Measurements from ENCODE around the gene ING3. TPM values are rescaled to one million over a fixed set of nuclear protein-coding genes. Genes with fewer than 3 reads are reported as not detected.

Gene ING3, protein sequence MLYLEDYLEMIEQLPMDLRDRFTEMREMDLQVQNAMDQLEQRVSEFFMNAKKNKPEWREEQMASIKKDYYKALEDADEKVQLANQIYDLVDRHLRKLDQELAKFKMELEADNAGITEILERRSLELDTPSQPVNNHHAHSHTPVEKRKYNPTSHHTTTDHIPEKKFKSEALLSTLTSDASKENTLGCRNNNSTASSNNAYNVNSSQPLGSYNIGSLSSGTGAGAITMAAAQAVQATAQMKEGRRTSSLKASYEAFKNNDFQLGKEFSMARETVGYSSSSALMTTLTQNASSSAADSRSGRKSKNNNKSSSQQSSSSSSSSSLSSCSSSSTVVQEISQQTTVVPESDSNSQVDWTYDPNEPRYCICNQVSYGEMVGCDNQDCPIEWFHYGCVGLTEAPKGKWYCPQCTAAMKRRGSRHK
- polyA plus RNA-seq = 10 to 100 TPM in 3 of 4 donors, 1 to 10 TPM in 1; 9.4 to 21.8 (median 12.7) TPM
- long read RNA-seq, donor 1, transcript ING3-202 (5 exons, 1,222 nt) = major isoform, 10 of 18 reads
- long read RNA-seq, donor 1, transcript ING3-201 (12 exons, 3,777 nt) = minor isoform, 5 of 18 reads
- long read RNA-seq, donor 1, partial matches to known transcripts = 0 of 18 reads
- long read RNA-seq, donor 1, other reads (novel, unspliced or antisense) = 0 of 18 reads
- long read RNA-seq, donor 2, transcript ING3-202 (5 exons, 1,222 nt) = major isoform, 5 of 9 reads
- long read RNA-seq, donor 2, partial matches to known transcripts = 0 of 9 reads
- long read RNA-seq, donor 2, other reads (novel, unspliced or antisense) = 0 of 9 reads
- long read RNA-seq, donor 3, partial matches to known transcripts = 0 of 6 reads
- long read RNA-seq, donor 3, other reads (novel, unspliced or antisense) = 0 of 6 reads
- long read RNA-seq, donor 4, partial matches to known transcripts = 0 of 1 reads
- long read RNA-seq, donor 4, other reads (novel, unspliced or antisense) = 0 of 1 reads
- long read RNA-seq, donor 5, partial matches to known transcripts = 0 of 2 reads
- long read RNA-seq, donor 5, other reads (novel, unspliced or antisense) = 0 of 2 reads
- long read RNA-seq, donor 6, partial matches to known transcripts = 0 of 11 reads
- long read RNA-seq, donor 6, other reads (novel, unspliced or antisense) = 0 of 11 reads
- long read RNA-seq, donor 7, transcript ING3-201 (12 exons, 3,777 nt) = minor isoform, 7 of 24 reads
- long read RNA-seq, donor 7, transcript ING3-202 (5 exons, 1,222 nt) = major isoform, 10 of 24 reads
- long read RNA-seq, donor 7, transcript ING3-205 (4 exons, 1,723 nt) = minor isoform, 6 of 24 reads
- long read RNA-seq, donor 7, partial matches to known transcripts = 0 of 24 reads
- long read RNA-seq, donor 7, other reads (novel, unspliced or antisense) = 0 of 24 reads
- long read RNA-seq, donor 8 = 0 reads
- long read RNA-seq, donor 9, partial matches to known transcripts = 0 of 3 reads
- long read RNA-seq, donor 9, other reads (novel, unspliced or antisense) = 0 of 3 reads
- long read RNA-seq, donor 10, transcript ING3-201 (12 exons, 3,777 nt) = minor isoform, 6 of 19 reads
- long read RNA-seq, donor 10, transcript ING3-202 (5 exons, 1,222 nt) = major isoform, 9 of 19 reads
- long read RNA-seq, donor 10, partial matches to known transcripts = 0 of 19 reads
- long read RNA-seq, donor 10, other reads (novel, unspliced or antisense) = 0 of 19 reads

DNA sequence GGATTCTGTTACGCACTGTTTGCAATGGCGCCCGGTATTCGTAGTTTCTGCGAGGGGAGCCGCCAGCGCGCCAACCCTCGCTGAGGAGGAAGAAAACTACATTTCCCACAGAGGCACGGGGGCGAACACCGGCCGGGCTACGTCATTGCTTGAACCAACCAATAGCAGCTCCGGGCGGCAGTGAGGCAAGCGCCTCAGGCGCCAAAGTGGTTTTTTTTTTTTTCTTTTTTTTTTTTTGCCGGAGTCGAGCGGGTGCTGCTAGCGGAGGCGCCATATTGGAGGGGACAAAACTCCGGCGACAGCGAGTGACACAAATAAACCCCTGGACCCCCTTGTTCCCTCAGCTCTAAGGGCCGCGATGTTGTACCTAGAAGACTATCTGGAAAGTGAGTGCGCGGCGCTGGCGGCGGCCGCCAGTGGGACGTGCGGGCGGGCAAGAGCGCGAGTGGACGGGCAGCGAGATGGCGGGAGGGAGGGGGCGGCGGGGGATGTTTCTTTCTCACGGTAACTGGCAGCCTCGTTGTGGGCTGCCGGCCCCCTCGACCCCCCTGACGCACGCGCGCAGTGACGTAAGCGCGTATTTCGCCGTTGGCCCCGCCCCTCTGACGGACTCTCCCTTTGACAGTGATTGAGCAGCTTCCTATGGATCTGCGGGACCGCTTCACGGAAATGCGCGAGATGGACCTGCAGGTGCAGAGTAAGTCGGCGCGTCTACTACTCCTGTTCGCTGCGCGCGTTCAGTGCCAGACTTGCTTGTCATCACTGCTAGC lies at the start of gene ING3:
TSS of gene ING3 (plus strand) at position 239 of the 770 bp plus-strand sequence. CDS start at position 359, 120 bp downstream.
- peak within 1 kb of the TSS; percentile 55 to 89 (median 62) for H3K4me3 ChIP-seq (ENCODE audit: low read depth in 1 of 3, low read length in 3 of 3)
- H3K4me1 ChIP-seq (ENCODE audit: control insufficient read depth in 3 of 3, insufficient read depth in 2 of 3, low read depth in 1 of 3, low read length in 2 of 3) = peaks cover 2 to 5% (median 5%) of the 10 kb centered on the region in 3 donors
- H3K27ac ChIP-seq (ENCODE audit: low read depth in 1 of 3, low read length in 2 of 3) = peak within 1 kb of the TSS; percentile 96 to 99 (median 97)
- peaks cover 0 to 10% (median 6%) of the 10 kb centered on the region in 3 donors for H3K36me3 ChIP-seq (ENCODE audit: control insufficient read depth in 3 of 3, insufficient read depth in 2 of 3, low read depth in 1 of 3, low read length in 3 of 3)
- DNase-seq = peak; percentile 98 to 99
- H3K27me3 ChIP-seq (ENCODE audit: control insufficient read depth in 3 of 3, insufficient read depth in 3 of 3, low read length in 3 of 3) = no peaks in the 10 kb centered on the region
- WGBS, 3 donors = 0% methylated on average over 64 to 71 of the region's 71 CpGs
- H3K9me3 ChIP-seq (ENCODE audit: control insufficient read depth in 2 of 2, insufficient read depth in 1 of 2, low read depth in 1 of 2, low read length in 1 of 2) = no peaks in the 10 kb centered on the region
- FAIRE-seq = peak; percentile 74

- H3K9me3 ChIP-seq (ENCODE audit: control insufficient read depth in 2 of 2, insufficient read depth in 1 of 2, low read depth in 1 of 2, low read length in 1 of 2) = no peaks in the 10 kb centered on the region
- H3K4me1 ChIP-seq (ENCODE audit: control insufficient read depth in 3 of 3, insufficient read depth in 2 of 3, low read depth in 1 of 3, low read length in 2 of 3) = no peaks in the 10 kb centered on the region
- H3K4me3 ChIP-seq (ENCODE audit: low read depth in 1 of 3, low read length in 3 of 3) = no peak overlapping the region
- H3K27ac ChIP-seq (ENCODE audit: low read depth in 1 of 3, low read length in 2 of 3) = no peak overlapping the region
- H3K36me3 ChIP-seq (ENCODE audit: control insufficient read depth in 3 of 3, insufficient read depth in 2 of 3, low read depth in 1 of 3, low read length in 3 of 3) = no peaks in the 10 kb centered on the region
- no peak for FAIRE-seq
- no peaks in the 10 kb centered on the region for H3K27me3 ChIP-seq (ENCODE audit: control insufficient read depth in 3 of 3, insufficient read depth in 3 of 3, low read length in 3 of 3)
- 87 to 91% (median 89%) methylated on average over 2 of the region's 2 CpGs for WGBS, 3 donors
- DNase-seq = no peak
These were observed 35.1 kb upstream of the ING3 start for GRCh38 chr7:120915314-120916105.

- FAIRE-seq (no peak), DNase-seq (no peak)
- Histone ChIP-seq H3K9me3 (ENCODE audit: control insufficient read depth in 2 of 2, insufficient read depth in 1 of 2, low read depth in 1 of 2, low read length in 1 of 2) (peaks cover 0 to 2% of the 10 kb centered on the region in 2 donors), H3K4me1 (ENCODE audit: control insufficient read depth in 3 of 3, insufficient read depth in 2 of 3, low read depth in 1 of 3, low read length in 2 of 3) (no peaks in the 10 kb centered on the region), H3K27me3 (ENCODE audit: control insufficient read depth in 3 of 3, insufficient read depth in 3 of 3, low read length in 3 of 3) (no peaks in the 10 kb centered on the region), H3K36me3 (ENCODE audit: control insufficient read depth in 3 of 3, insufficient read depth in 2 of 3, low read depth in 1 of 3, low read length in 3 of 3) (no peaks in the 10 kb centered on the region), H3K4me3 (ENCODE audit: low read depth in 1 of 3, low read length in 3 of 3) (no peak overlapping the region), H3K27ac (ENCODE audit: low read depth in 1 of 3, low read length in 2 of 3) (no peak overlapping the region)
- 63 to 82% (median 73%) methylated on average over 3 of the region's 3 CpGs for WGBS, 3 donors
These were observed 34.5 kb upstream of the ING3 start for GRCh38 chr7:120916121-120916520.

DNA sequence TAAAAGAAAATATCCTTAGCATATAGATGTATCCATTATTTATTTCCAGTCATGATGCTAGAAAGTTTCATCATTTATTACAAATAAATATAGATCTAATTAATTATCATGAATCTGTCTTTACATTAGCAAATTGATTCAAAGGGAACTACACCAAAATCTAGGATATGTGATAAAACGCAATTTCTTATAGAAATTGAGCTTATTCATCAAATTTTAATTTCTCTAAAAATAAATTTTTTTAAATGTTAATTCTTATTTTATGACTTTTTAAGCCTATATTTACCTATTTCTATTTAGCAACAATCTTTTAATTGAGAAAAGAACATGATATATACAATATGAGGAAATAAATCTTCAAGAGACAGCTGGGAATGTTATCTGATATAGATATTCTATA lies 34.0 kb upstream of the ING3 start:
- no peaks in the 10 kb centered on the region for H3K4me1 ChIP-seq (ENCODE audit: control insufficient read depth in 3 of 3, insufficient read depth in 2 of 3, low read depth in 1 of 3, low read length in 2 of 3)
- FAIRE-seq = peak; percentile 71
- no peaks in the 10 kb centered on the region for H3K36me3 ChIP-seq (ENCODE audit: control insufficient read depth in 3 of 3, insufficient read depth in 2 of 3, low read depth in 1 of 3, low read length in 3 of 3)
- DNase-seq = no peak
- no peaks in the 10 kb centered on the region for H3K27me3 ChIP-seq (ENCODE audit: control insufficient read depth in 3 of 3, insufficient read depth in 3 of 3, low read length in 3 of 3)
- peaks cover 0 to 3% of the 10 kb centered on the region in 2 donors for H3K9me3 ChIP-seq (ENCODE audit: control insufficient read depth in 2 of 2, insufficient read depth in 1 of 2, low read depth in 1 of 2, low read length in 1 of 2)
- 72 to 96% (median 90%) methylated on average over 1 of the region's 1 CpG for WGBS, 3 donors
- H3K27ac ChIP-seq (ENCODE audit: low read depth in 1 of 3, low read length in 2 of 3) = no peak overlapping the region
- H3K4me3 ChIP-seq (ENCODE audit: low read depth in 1 of 3, low read length in 3 of 3) = no peak overlapping the region

- Histone ChIP-seq H3K27me3 (ENCODE audit: control insufficient read depth in 3 of 3, insufficient read depth in 3 of 3, low read length in 3 of 3) (no peaks in the 10 kb centered on the region), H3K4me3 (ENCODE audit: low read depth in 1 of 3, low read length in 3 of 3) (no peak overlapping the region), H3K4me1 (ENCODE audit: control insufficient read depth in 3 of 3, insufficient read depth in 2 of 3, low read depth in 1 of 3, low read length in 2 of 3) (no peaks in the 10 kb centered on the region), H3K27ac (ENCODE audit: low read depth in 1 of 3, low read length in 2 of 3) (no peak overlapping the region), H3K9me3 (ENCODE audit: control insufficient read depth in 2 of 2, insufficient read depth in 1 of 2, low read depth in 1 of 2, low read length in 1 of 2) (peaks cover 0 to 3% of the 10 kb centered on the region in 2 donors), H3K36me3 (ENCODE audit: control insufficient read depth in 3 of 3, insufficient read depth in 2 of 3, low read depth in 1 of 3, low read length in 3 of 3) (no peaks in the 10 kb centered on the region)
- DNase-seq (no peak), FAIRE-seq (no peak)
These were observed 31.1 kb upstream of the ING3 start for GRCh38 chr7:120919466-120919865.

DNA sequence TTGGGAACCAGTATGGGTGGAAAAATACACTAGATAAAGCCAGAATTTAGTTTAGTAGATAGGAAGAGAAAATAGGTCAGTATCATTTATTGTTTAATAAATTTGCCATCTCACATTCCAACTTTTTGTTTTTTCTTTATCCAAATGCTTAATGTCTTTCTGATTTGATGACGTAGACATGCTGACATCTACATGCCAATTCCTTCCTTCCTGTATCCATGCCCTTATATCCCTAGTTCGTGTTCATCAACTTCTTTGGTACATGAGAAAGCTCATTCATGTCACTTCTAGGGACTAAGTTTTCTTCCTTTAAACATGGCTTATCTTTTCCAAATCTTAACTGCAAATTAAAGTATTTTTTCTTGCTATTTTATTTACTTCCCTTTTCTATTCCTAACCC lies 30.5 kb upstream of the ING3 start:
- no peak for FAIRE-seq
- 71 to 79% (median 72%) methylated on average over 2 of the region's 2 CpGs for WGBS, 3 donors
- no peak overlapping the region for H3K27ac ChIP-seq (ENCODE audit: low read depth in 1 of 3, low read length in 2 of 3)

More for the DNA sequence above, 30.5 kb upstream of the ING3 start:
- DNase-seq = no peak
- Histone ChIP-seq H3K4me1 (ENCODE audit: control insufficient read depth in 3 of 3, insufficient read depth in 2 of 3, low read depth in 1 of 3, low read length in 2 of 3) (no peaks in the 10 kb centered on the region), H3K36me3 (ENCODE audit: control insufficient read depth in 3 of 3, insufficient read depth in 2 of 3, low read depth in 1 of 3, low read length in 3 of 3) (no peaks in the 10 kb centered on the region), H3K4me3 (ENCODE audit: low read depth in 1 of 3, low read length in 3 of 3) (no peak overlapping the region), H3K9me3 (ENCODE audit: control insufficient read depth in 2 of 2, insufficient read depth in 1 of 2, low read depth in 1 of 2, low read length in 1 of 2) (peaks cover 0 to 3% of the 10 kb centered on the region in 2 donors), H3K27me3 (ENCODE audit: control insufficient read depth in 3 of 3, insufficient read depth in 3 of 3, low read length in 3 of 3) (no peaks in the 10 kb centered on the region)

Measured in small intestine (tissue), 16 donors.